Body of pancreas (tissue), 4 donors: ENCODE data around the gene CABYR. TPM values are rescaled to one million over a fixed set of nuclear protein-coding genes. Genes with fewer than 3 reads are reported as not detected.

Experiments used
- ATAC-seq: fragments of 150-250 bp; one replicate; pipeline ENCODE4 v1.9.1; 2016
- DNase-seq, 4 donors: peaks; one replicate each; pipeline ENCODE4 v3.0.0-alpha.2; 2019
- H3K27ac ChIP-seq, 4 donors: fragments of 200-600 bp; sonication (generic); 1 replicate in 3 of 4; 2 replicates in 1 of 4; pipeline versions ENCODE4 v1.5.1 to v1.6.1; 2016 to 2019; ENCODE audit warnings: mild to moderate bottlenecking in 1 of 4, mixed read lengths in 1 of 4, moderate library complexity in 1 of 4
- H3K27me3 ChIP-seq, 2 donors: fragments of 200-600 bp; sonication (generic); one replicate each; pipeline ENCODE4 v1.6.0; 2016; ENCODE audit warnings: mild to moderate bottlenecking in 1 of 2
- H3K36me3 ChIP-seq, 2 donors: fragments of 200-600 bp; sonication (generic); replicated peaks in 1 of 2; 2 replicates each; pipeline ENCODE4 v1.5.1; 2016; ENCODE audit warnings: low read depth in 2 of 2; ENCODE audit not compliant: insufficient read depth in 1 of 2
- H3K4me1 ChIP-seq: fragments of 200-600 bp; sonication (generic); one replicate; pipeline ENCODE4 v1.6.0; 2016
- H3K4me3 ChIP-seq, 2 donors: fragments of 200-600 bp; sonication (generic); 1 replicate in 1 of 2; 2 replicates in 1 of 2; pipeline ENCODE4 v1.5.1; 2016 to 2019
- H3K9me3 ChIP-seq, 3 donors: fragments of 200-600 bp; sonication (generic); 1 replicate in 2 of 3; 2 replicates in 1 of 3; pipeline ENCODE4 v1.5.1; 2016
- POLR2A ChIP-seq, 3 donors: fragments of 450-650 bp; IDR thresholded peaks; one replicate each; pipeline ENCODE4 v1.6.1; 2016; ENCODE audit warnings: antibody characterized with exemption in 3 of 3, mild to moderate bottlenecking in 2 of 3
- WGBS, 2 donors: methylation state at CpG; one replicate each; pipeline ENCODE4 v1.1.5; 2017; 5-methylcytosine and 5-hydroxymethylcytosine counted together
- intact Hi-C: fragments of 100-400 bp; cut with DNase I; formaldehyde crosslinking; loops from one replicate; pipeline ENCODE4 v1.15.1; 2023
- total RNA-seq, 2 donors: library from RNA; depleted of rRNA; stranded (reverse); fragments of >200 nt; gene quantifications; one replicate each; pipeline ENCODE4 v1.1.0, GENCODE V29; 2016
- TF ChIP-seq, protein P1 (sequence below), 7 experiments: fragments of 450-650 bp in 4 of 7; fragments of 200-600 bp in 3 of 7; sonication (generic) in 3 of 7; IDR thresholded peaks; one replicate each; pipeline ENCODE4 v1.5.1; 2016 to 2019; ENCODE audit warnings: antibody characterized with exemption in 7 of 7

CABYR gene
- total RNA-seq, 2 donors from 2014 or later, result 0.52 TPM; not detected in 1

DNA sequence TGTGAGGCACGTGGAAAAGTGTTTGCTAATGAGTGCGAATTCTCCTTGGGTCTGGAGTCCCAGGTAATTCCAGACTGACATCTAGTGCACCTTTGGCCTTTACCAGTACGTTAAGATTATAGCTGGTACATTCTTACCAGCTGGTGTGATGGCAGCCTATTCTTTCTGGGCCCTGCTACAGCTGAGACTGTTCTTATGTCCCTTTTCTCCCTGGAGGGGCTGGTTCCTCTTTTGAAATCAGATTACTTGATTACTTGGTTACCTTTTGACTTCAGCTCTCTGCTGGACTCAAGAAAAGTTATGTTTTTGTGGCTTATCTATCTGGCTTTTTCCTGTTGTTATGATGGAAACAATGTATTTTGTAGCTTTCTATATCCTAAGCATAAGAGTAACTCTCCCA is 14.5 kb downstream of the CABYR start:
- no peaks in the 10 kb centered on the region for H3K27me3 ChIP-seq
- no peak overlapping the region for H3K27ac ChIP-seq
- ATAC-seq, result no peak
- DNase-seq, result no peak
- no peaks in the 10 kb centered on the region for H3K4me1 ChIP-seq
- no peaks in the 10 kb centered on the region for H3K36me3 ChIP-seq
- TF ChIP-seq, protein P1, sequence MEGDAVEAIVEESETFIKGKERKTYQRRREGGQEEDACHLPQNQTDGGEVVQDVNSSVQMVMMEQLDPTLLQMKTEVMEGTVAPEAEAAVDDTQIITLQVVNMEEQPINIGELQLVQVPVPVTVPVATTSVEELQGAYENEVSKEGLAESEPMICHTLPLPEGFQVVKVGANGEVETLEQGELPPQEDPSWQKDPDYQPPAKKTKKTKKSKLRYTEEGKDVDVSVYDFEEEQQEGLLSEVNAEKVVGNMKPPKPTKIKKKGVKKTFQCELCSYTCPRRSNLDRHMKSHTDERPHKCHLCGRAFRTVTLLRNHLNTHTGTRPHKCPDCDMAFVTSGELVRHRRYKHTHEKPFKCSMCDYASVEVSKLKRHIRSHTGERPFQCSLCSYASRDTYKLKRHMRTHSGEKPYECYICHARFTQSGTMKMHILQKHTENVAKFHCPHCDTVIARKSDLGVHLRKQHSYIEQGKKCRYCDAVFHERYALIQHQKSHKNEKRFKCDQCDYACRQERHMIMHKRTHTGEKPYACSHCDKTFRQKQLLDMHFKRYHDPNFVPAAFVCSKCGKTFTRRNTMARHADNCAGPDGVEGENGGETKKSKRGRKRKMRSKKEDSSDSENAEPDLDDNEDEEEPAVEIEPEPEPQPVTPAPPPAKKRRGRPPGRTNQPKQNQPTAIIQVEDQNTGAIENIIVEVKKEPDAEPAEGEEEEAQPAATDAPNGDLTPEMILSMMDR (IDR thresholded peaks at IDR 0.05), result no peak
- no peak for TF ChIP-seq POLR2A (IDR thresholded peaks at IDR 0.05)
- intact Hi-C loops, result no loop called here
- no peaks in the 10 kb centered on the region for H3K9me3 ChIP-seq
- 76 to 83% methylated on average over 3 of the region's 3 CpGs for WGBS, 2 donors
- no peak overlapping the region for H3K4me3 ChIP-seq

DNA sequence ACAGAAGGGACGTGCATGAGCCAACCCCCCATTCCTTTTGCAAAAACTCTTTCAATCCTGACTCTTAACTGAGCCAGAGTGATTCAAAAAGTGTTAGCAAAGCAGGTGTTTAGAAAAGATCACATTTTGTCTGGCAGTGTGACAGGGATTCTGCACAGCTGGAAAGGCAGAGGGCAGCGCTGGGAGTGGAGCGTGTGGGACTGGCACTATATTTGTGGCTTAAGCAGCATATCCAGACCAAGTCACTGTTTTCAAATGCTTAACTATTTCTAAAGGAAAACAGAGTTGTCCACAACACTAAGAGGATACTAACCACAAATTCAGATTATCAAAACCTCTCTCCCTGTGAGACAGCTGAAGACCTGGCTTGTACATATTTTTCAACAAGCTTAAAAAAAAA is 19.0 kb downstream of the CABYR start:
- Histone ChIP-seq H3K4me1 (peaks cover 13% of the 10 kb centered on the region), H3K36me3 (no peaks in the 10 kb centered on the region), H3K4me3 (no peak overlapping the region), H3K27ac (no peak overlapping the region), H3K27me3 (no peaks in the 10 kb centered on the region), H3K9me3 (no peaks in the 10 kb centered on the region)
- no peak for ATAC-seq
- intact Hi-C loops, result no loop called here
- TF ChIP-seq POLR2A (IDR thresholded peaks at IDR 0.05), result no peak
- TF ChIP-seq, protein P1 (IDR thresholded peaks at IDR 0.05), result no peak
- DNase-seq, result no peak
- WGBS, 2 donors, result 94 to 95% methylated on average over 3 of the region's 3 CpGs

DNA sequence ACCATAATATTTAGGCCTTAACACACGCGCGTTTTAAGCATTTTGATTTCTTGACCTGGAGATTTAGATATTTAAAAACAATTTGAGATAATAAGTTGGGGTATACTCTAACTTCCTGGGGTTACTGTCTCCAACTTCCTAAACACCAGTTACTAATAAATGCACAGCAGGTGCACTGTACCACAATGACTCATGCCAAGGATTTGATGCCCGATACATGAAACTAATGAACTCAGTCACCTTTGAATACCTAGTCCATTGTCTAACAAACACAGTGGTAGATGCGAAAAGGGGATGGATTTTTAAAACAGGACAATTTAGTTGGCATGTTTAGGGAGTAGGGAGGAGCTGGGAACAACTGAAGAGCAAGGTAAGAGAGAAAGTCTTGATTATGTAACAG is 21.2 kb downstream of the CABYR start:
- no peak for TF ChIP-seq POLR2A (IDR thresholded peaks at IDR 0.05)
- TF ChIP-seq, protein P1 (IDR thresholded peaks at IDR 0.05), result no peak
- H3K36me3 ChIP-seq, result peaks cover 0 to 3% of the 10 kb centered on the region in 2 donors
- no peak for DNase-seq

DNA sequence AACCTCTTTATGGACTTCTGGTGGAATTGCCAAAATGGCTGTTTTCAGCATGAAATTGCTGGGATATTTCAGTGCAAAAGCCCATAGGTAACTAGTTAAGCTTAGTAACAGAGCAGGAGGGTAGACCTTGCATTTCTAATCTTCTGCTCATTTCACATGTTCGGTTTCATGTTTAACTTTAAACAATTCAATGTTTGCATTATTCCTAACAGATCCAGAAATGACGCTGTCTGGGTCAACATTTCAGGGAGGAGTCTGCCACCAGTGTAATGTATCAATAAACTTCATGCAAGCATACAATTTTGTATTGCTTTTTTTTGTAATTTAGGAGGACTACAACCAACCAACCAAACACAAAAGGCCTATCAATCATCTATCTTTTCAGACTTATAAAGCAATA is 22.4 kb downstream of the CABYR start:
- no peaks in the 10 kb centered on the region for H3K9me3 ChIP-seq
- WGBS, 2 donors, result 36 to 38% methylated on average over 2 of the region's 2 CpGs
- H3K27me3 ChIP-seq, result no peaks in the 10 kb centered on the region
- no peak for DNase-seq
- TF ChIP-seq POLR2A (IDR thresholded peaks at IDR 0.05), result no peak
- TF ChIP-seq, protein P1 (IDR thresholded peaks at IDR 0.05), result no peak
- no peak for ATAC-seq
- no peak overlapping the region for H3K4me3 ChIP-seq
- no peak overlapping the region for H3K27ac ChIP-seq
- peaks cover 13% of the 10 kb centered on the region for H3K4me1 ChIP-seq
- H3K36me3 ChIP-seq, result peaks cover 0 to 3% of the 10 kb centered on the region in 2 donors
- intact Hi-C loops, result no loop called here

More for the DNA sequence above, 21.2 kb downstream of the CABYR start:
- Histone ChIP-seq H3K27me3 (no peaks in the 10 kb centered on the region), H3K27ac (no peak overlapping the region), H3K4me3 (no peak overlapping the region), H3K9me3 (no peaks in the 10 kb centered on the region), H3K4me1 (peaks cover 13% of the 10 kb centered on the region)
- intact Hi-C loops, result no loop called here
- 91 to 92% methylated on average over 5 of the region's 5 CpGs for WGBS, 2 donors
- no peak for ATAC-seq

DNA sequence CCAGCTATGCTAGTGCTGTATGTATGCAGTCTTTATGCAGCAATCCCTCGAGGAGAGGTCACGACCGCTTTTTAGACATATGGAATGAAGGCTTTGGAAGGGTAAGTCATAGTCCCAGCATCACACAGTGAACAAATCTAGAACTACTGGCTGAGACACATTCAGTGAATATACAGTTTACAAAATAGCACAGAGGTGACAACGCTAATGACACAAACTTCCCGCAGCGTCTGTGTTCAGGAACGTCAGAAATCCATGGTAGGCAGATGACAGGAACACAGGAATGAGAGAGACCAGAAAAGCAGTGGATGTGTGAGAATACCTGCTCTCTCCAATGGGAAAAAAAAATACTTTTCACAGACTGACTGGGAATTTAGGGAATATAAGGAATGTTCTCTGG is 29.6 kb downstream of the CABYR start:
- WGBS, 2 donors, result 92 to 93% methylated on average over 7 of the region's 7 CpGs
- DNase-seq (no peak), ATAC-seq (no peak)
- Histone ChIP-seq H3K27ac (no peak overlapping the region), H3K36me3 (peaks cover 0 to 9% of the 10 kb centered on the region in 2 donors), H3K4me1 (no peaks in the 10 kb centered on the region), H3K27me3 (no peaks in the 10 kb centered on the region), H3K9me3 (no peaks in the 10 kb centered on the region), H3K4me3 (no peak overlapping the region)
- TF ChIP-seq, protein P1 (IDR thresholded peaks at IDR 0.05), result no peak
- no peak for TF ChIP-seq POLR2A (IDR thresholded peaks at IDR 0.05)
- intact Hi-C loops, result no loop called here
